ENCODE results near the gene CFH.
"Not testable (repeated sequence)": the region's sequence is repeated elsewhere in the genome, so short reads cannot be mapped to it uniquely, and the experiment has no call there.

The CFH gene

GRCh38 chr1:196773713-196774112 is 121.9 kb downstream of the CFH start:
- DNase-seq: no peak

GRCh38 chr1:196774175-196774574 is 122.3 kb downstream of the CFH start:
- DNase-seq: no peak

GRCh38 chr1:196774603-196775002 is 122.8 kb downstream of the CFH start, which contains the start of gene CFHR3:
Gene CFHR3 (plus strand): TSS chr1:196774840. CDS start chr1:196774887, 47 bp downstream.
- no peak for DNase-seq

GRCh38 chr1:196777603-196778002 is 125.8 kb downstream of the CFH start:
- DNase-seq: no peak

GRCh38 chr1:196779093-196779492 is 127.2 kb downstream of the CFH start:
- DNase-seq: no peak

- DNase-seq: not testable (repeated sequence)
Measured at GRCh38 chr1:196791252-196791651, 139.4 kb downstream of the CFH start.

GRCh38 chr1:196794103-196794502 is 142.3 kb downstream of the CFH start:
- DNase-seq: not testable (repeated sequence)

Measured in fibroblast of skin of right quadriceps (primary cell).